C4-2B (cell line): ENCODE data around the gene FAM186B.

Experiments
- H3K27ac ChIP-seq: fragments of 450-650 bp; 2 replicates; pipeline ENCODE4 v1.5.1; 2017
- ZFX ChIP-seq: fragments of 450-650 bp; IDR thresholded peaks from 2 replicates; pipeline ENCODE4 v1.6.1; 2017
- TF ChIP-seq, protein P1 (sequence below): fragments of 450-650 bp; conservative IDR thresholded peaks from 2 replicates; pipeline ENCODE4 v1.5.1; 2017; ENCODE audit warnings: mild to moderate bottlenecking

FAM186B gene

DNA sequence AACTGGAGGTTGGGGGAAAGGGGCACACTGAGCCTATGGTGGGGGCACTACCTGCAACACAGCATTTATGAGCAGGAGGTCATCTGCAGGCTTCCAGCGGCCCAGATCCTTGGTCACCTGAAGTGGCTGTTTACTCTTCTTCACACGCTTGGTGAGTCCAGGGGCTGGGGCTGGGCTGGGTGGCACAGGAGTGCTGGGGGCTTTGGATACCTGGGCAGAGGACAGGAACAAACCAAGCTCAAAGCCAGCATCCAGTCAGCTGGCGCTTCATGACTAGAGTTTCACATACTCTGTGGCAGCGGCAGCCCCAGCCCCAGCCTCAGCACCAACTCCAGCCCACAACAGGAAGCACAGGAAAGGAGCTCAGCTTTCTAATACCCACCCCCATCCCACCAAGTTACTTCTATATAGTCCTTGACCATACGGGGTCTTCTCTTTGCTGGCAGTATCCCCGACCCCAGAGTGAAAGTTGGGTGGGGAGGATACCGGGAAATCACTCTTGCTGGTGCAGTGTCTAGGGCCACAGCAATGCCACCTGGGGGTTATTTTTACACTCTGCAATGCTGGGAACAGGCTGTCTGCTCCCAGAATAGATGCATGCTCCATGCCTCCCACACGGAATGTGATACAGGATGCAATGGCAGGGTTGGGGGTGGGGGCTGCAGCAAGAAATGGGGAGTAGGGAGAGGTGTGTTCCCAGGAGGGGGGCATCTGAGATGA lies 40.6 kb downstream of the FAM186B start:
- TF ChIP-seq, protein P1, sequence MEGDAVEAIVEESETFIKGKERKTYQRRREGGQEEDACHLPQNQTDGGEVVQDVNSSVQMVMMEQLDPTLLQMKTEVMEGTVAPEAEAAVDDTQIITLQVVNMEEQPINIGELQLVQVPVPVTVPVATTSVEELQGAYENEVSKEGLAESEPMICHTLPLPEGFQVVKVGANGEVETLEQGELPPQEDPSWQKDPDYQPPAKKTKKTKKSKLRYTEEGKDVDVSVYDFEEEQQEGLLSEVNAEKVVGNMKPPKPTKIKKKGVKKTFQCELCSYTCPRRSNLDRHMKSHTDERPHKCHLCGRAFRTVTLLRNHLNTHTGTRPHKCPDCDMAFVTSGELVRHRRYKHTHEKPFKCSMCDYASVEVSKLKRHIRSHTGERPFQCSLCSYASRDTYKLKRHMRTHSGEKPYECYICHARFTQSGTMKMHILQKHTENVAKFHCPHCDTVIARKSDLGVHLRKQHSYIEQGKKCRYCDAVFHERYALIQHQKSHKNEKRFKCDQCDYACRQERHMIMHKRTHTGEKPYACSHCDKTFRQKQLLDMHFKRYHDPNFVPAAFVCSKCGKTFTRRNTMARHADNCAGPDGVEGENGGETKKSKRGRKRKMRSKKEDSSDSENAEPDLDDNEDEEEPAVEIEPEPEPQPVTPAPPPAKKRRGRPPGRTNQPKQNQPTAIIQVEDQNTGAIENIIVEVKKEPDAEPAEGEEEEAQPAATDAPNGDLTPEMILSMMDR: no peak
- no peak for TF ChIP-seq ZFX
- H3K27ac ChIP-seq: no peak overlapping the region

DNA sequence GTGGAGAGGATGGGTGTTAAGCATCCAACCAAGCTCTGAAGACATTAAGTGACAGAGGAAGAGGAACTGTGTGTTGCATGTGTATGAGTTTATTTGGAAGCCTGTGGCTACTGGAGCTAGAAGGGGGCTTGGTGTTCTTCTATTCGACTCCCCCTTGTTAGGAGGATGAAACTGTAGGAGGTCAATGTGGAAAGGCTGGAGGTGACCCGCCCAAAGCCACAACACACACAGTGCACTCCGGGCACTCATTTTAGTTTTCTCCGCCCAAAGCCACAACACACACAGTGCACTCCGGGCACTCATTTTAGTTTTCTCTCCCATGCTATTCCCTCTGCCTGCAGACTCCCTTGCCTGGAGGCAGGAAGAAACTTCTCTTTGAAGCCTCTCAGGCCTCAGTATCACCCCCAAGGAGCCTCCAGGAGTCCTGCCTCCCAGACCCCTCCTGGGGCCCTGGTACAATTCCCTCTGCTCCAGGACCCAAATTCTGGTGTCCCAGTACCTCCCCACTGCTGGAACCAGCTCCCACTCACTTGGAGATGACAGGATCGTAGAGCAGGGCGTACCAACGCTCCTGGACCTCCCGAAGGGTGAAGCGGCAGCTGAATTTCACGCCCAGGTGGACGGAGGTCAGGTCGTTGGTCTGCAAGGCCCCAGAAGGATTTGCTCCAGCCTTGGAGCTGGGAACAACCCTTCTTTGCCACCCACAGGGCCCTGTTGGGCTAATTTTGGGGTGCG lies 41.3 kb downstream of the FAM186B start:
- TF ChIP-seq, protein P1: no peak
- TF ChIP-seq ZFX: no peak
- no peak overlapping the region for H3K27ac ChIP-seq

DNA sequence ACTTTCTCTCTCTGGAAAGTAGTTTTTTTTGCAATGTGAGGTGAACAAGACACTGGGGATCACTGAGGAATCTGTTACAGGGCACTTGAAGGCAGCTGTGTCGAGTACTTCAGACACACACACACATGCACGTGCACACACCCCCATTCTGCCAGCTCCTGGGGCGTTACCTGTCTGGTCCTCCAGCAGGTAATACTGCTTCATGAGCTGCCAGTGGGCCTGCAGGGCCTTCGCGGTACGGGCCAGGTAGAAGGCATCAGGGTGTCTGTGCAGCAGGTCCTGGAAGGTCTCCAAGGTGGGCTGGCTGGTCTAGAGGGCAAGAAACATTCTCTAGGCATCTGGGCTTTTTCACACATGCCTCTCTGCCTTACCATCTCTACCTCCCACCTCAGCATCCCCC lies 42.6 kb downstream of the FAM186B start:
- TF ChIP-seq ZFX: no peak
- TF ChIP-seq, protein P1: no peak
- no peak overlapping the region for H3K27ac ChIP-seq

DNA sequence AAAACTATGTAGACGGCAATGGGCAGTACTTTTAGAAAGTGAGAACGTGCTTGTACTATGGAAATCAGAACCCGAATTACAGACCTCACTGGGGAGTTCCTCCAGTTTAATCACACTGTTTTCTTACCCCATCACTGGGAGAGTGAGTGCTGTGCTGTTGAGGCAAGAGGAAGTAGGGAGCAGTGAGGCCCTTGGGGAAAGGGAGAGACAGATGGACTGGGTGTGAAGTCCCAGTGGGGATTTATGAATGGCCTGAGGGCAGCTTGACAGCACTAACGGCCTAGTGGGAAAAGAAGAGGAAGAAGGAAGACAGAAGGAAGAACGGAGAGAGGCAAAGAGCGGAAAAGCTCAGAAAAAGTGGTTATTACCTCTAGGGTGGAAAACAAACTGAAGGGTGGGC lies 43.2 kb downstream of the FAM186B start:
- no peak for TF ChIP-seq ZFX
- TF ChIP-seq, protein P1: no peak
- H3K27ac ChIP-seq: no peak overlapping the region

DNA sequence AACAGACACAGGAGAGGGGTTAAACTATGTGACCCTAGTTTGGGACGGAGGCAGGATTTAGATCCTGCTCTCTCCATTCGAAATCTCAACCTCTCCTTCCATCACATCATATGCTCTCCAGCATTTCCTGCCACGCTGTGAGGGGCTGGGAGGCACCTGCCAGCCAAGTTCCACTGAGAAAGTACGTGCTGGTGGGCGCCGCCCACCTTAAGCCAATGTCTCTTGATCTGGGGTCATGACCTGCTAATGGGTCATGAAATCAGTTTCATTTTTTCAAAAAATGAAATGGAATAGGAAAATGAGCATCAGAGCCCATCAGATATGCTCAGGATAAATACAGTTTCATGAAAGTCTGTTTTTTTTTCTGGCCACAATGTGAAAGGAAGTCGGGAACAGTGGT lies 44.7 kb downstream of the FAM186B start:
- no peak overlapping the region for H3K27ac ChIP-seq
- TF ChIP-seq, protein P1: no peak
- TF ChIP-seq ZFX: no peak

DNA sequence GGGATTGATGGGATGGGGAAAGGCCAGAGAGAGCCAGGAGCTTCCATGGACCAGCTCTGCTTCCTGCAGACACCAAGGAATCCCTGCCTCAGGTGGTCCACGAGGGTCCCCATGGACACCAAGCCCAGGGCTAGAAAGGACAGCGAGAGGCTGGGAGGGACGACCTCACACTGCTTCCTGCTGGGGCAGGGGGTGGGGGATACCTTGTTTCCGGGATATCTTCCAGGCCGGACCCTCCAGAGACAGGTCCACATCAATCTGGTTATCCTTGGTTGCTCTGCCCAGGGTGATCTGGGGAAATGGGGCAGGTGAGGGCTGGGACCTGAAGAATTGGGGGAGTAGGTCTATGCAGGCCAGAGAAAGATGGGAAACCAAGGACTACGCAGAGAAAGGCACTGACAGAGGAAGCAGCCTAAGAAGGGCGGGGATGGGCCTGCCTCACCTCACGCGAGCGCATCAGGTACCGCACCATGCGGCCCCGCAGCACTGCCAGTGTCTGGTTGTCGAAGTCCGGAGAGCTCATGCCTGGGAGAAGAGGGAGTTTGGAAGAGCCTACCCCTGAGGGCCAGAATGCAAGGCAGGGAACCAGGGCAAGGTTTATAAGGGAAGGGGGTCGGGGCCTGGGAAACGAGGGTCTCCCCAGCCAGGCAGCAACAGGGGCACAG lies 46.3 kb downstream of the FAM186B start:
- H3K27ac ChIP-seq: no peak overlapping the region
- TF ChIP-seq, protein P1: no peak
- TF ChIP-seq ZFX: no peak

DNA sequence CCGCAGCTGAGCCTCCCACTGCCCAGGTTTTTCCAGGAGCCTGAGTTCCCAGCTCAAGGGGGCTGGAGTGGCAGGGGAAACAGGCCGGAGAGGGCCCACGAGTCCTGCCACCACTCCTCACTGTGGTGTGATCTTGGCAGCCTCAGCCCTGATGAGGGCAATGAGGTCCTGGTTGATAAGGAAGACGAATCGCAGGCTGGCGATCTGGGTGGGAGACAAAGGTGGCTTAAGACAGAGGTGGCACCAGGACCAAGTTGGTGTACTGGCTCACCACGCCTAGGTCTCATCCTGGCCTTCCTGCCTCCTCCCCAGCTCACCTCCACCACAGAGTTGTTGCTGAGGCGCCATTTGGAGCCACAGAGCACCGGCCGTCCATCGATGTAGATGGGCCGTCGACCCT lies 46.9 kb downstream of the FAM186B start:
- TF ChIP-seq, protein P1: no peak
- no peak for TF ChIP-seq ZFX

More for the DNA sequence above, 46.9 kb downstream of the FAM186B start:
- no peak overlapping the region for H3K27ac ChIP-seq
